H9 (cell line): ENCODE data around the gene PPAT. TPM values are rescaled to one million over a fixed set of nuclear protein-coding genes. Genes with fewer than 3 reads are reported as not detected.

ENCODE experiments used
- DNase-seq: peaks from one replicate; pipeline ENCODE4 v3.0.0-alpha.2; 2017
- H2AFZ ChIP-seq: one replicate; pipeline ENCODE4 v1.6.1; 2013; ENCODE audit warnings: mild to moderate bottlenecking, low read length, control low read depth, moderate library complexity
- H2AK5ac ChIP-seq: 2 replicates; pipeline ENCODE4 v1.6.1; 2013; ENCODE audit warnings: low read length, control low read depth, mixed read lengths; ENCODE audit not compliant: insufficient read length
- H2BK120ac ChIP-seq: one replicate; pipeline ENCODE4 v1.6.1; 2013; ENCODE audit warnings: low read depth, mild to moderate bottlenecking, low read length, control low read depth, inconsistent platforms; ENCODE audit not compliant: poor library complexity, severe bottlenecking
- H2BK12ac ChIP-seq: 2 replicates; pipeline ENCODE4 v1.6.1; 2013; ENCODE audit warnings: low read length, control low read depth, mixed read lengths, low read depth; ENCODE audit not compliant: insufficient read length
- H2BK15ac ChIP-seq: 2 replicates; pipeline ENCODE4 v1.6.1; 2013; ENCODE audit warnings: low read depth, low read length, control low read depth
- H2BK20ac ChIP-seq: one replicate; pipeline ENCODE4 v1.6.1; 2013; ENCODE audit warnings: low read depth, mild to moderate bottlenecking, low read length, control low read depth, inconsistent platforms; ENCODE audit not compliant: poor library complexity, severe bottlenecking
- H2BK5ac ChIP-seq: 2 replicates; pipeline ENCODE4 v1.6.1; 2013; ENCODE audit warnings: low read length, control low read depth, mixed read lengths; ENCODE audit not compliant: insufficient read length
- H3K14ac ChIP-seq: 2 replicates; pipeline ENCODE4 v1.6.1; 2013; ENCODE audit warnings: low read length, control low read depth; ENCODE audit not compliant: insufficient read depth
- H3K18ac ChIP-seq: 2 replicates; pipeline ENCODE4 v1.6.1; 2013; ENCODE audit warnings: low read depth, mild to moderate bottlenecking, mixed read lengths, low read length, control low read depth; ENCODE audit not compliant: insufficient read length
- H3K23ac ChIP-seq: 2 replicates; pipeline ENCODE4 v1.6.1; 2013; ENCODE audit warnings: low read length, control low read depth, mixed read lengths, low read depth; ENCODE audit not compliant: insufficient read length
- H3K23me2 ChIP-seq: 2 replicates; pipeline ENCODE4 v1.6.1; 2013; ENCODE audit warnings: low read depth, mild to moderate bottlenecking, mixed read lengths, low read length, control low read depth; ENCODE audit not compliant: insufficient read length, poor library complexity, severe bottlenecking
- H3K27ac ChIP-seq: 2 replicates; pipeline ENCODE4 v1.5.1; 2013; ENCODE audit warnings: low read length, control low read depth, mixed read lengths, low read depth; ENCODE audit not compliant: insufficient read length
- H3K27me3 ChIP-seq: 2 replicates; pipeline ENCODE4 v1.6.1; 2013; ENCODE audit warnings: low read length, control low read depth, inconsistent platforms; ENCODE audit not compliant: insufficient read depth
- H3K4ac ChIP-seq: 2 replicates; pipeline ENCODE4 v1.6.1; 2013; ENCODE audit warnings: low read depth, mild to moderate bottlenecking, control low read depth, inconsistent platforms, low read length, moderate library complexity
- H3K4me1 ChIP-seq: 2 replicates; pipeline ENCODE4 v1.6.1; 2013; ENCODE audit warnings: low read length, control low read depth, inconsistent platforms; ENCODE audit not compliant: insufficient read depth
- H3K4me2 ChIP-seq: 2 replicates; pipeline ENCODE4 v1.6.1; 2013; ENCODE audit warnings: low read length, control low read depth, mixed read lengths; ENCODE audit not compliant: insufficient read length, insufficient read depth
- H3K56ac ChIP-seq: 2 replicates; pipeline ENCODE4 v1.6.1; 2013; ENCODE audit warnings: low read depth, mild to moderate bottlenecking, mixed read lengths, low read length, control low read depth; ENCODE audit not compliant: insufficient read length
- H3K79me1 ChIP-seq: 2 replicates; pipeline ENCODE4 v1.6.1; 2013; ENCODE audit warnings: low read depth, mild to moderate bottlenecking, moderate library complexity, low read length, control low read depth, inconsistent platforms; ENCODE audit not compliant: insufficient read depth, poor library complexity, severe bottlenecking
- H3K79me2 ChIP-seq: 2 replicates; pipeline ENCODE4 v1.6.1; 2013; ENCODE audit warnings: low read length, control low read depth, inconsistent platforms; ENCODE audit not compliant: insufficient read depth
- H3K9ac ChIP-seq: 2 replicates; pipeline ENCODE4 v1.6.1; 2013; ENCODE audit warnings: low read length, control low read depth, mixed read lengths; ENCODE audit not compliant: insufficient read length; ENCODE audit errors: extremely low read depth
- H3K9me3 ChIP-seq: one replicate; pipeline ENCODE4 v1.6.1; 2013; ENCODE audit warnings: low read depth, low read length, inconsistent platforms; ENCODE audit not compliant: control insufficient read depth
- H3T11ph ChIP-seq: one replicate; pipeline ENCODE4 v1.6.1; 2013; ENCODE audit warnings: mild to moderate bottlenecking, low read length, control low read depth, inconsistent platforms
- H4K20me1 ChIP-seq: one replicate; pipeline ENCODE4 v1.6.1; 2013; ENCODE audit not compliant: control insufficient read depth, insufficient read length, insufficient read depth
- H4K5ac ChIP-seq: 2 replicates; pipeline ENCODE4 v1.6.1; 2013; ENCODE audit warnings: low read depth, mild to moderate bottlenecking, mixed read lengths, low read length, control low read depth; ENCODE audit not compliant: insufficient read length
- H4K8ac ChIP-seq: replicated peaks from 2 replicates; pipeline ENCODE4 v1.6.1; 2013; ENCODE audit warnings: low read length, control low read depth, mixed read lengths, low read depth; ENCODE audit not compliant: insufficient read length
- H4K91ac ChIP-seq: 2 replicates; pipeline ENCODE4 v1.6.1; 2013; ENCODE audit warnings: low read depth, mild to moderate bottlenecking, moderate library complexity, mixed read lengths, low read length, control low read depth; ENCODE audit not compliant: insufficient read length
- H3K27ac Mint-ChIP-seq, 3 experiments: 2 replicates in 2 of 3; 3 replicates in 1 of 3; pipeline ENCODE4 v1.8.0; 2020 to 2021; ENCODE audit warnings: mixed read lengths in 3 of 3, mild to moderate bottlenecking in 1 of 3, moderate library complexity in 1 of 3
- H3K27me3 Mint-ChIP-seq: 2 replicates; pipeline ENCODE4 v1.8.0; 2021; ENCODE audit warnings: low read depth, mild to moderate bottlenecking, moderate library complexity, mixed read lengths
- H3K36me3 Mint-ChIP-seq, 3 experiments: 2 replicates in 2 of 3; 3 replicates in 1 of 3; pipeline ENCODE4 v1.8.0; 2020 to 2021; ENCODE audit warnings: low read depth in 3 of 3, mixed read lengths in 3 of 3; ENCODE audit not compliant: insufficient read depth in 1 of 3
- H3K4me1 Mint-ChIP-seq, 2 experiments: 2 replicates each; pipeline ENCODE4 v1.8.0; 2020; ENCODE audit warnings: mixed read lengths in 2 of 2
- H3K4me3 Mint-ChIP-seq, 2 experiments: 2 replicates in 1 of 2; 3 replicates in 1 of 2; pipeline ENCODE4 v1.8.0; 2020 to 2021; ENCODE audit warnings: mild to moderate bottlenecking in 2 of 2, mixed read lengths in 2 of 2, moderate library complexity in 1 of 2
- H3K9me3 Mint-ChIP-seq, 2 experiments: 2 replicates in 1 of 2; 3 replicates in 1 of 2; pipeline ENCODE4 v1.8.0; 2020; ENCODE audit warnings: mild to moderate bottlenecking in 2 of 2, mixed read lengths in 2 of 2, moderate library complexity in 1 of 2
- CTCF ChIP-seq: fragments of 200-600 bp; sonication (generic); conservative IDR thresholded peaks from 3 replicates; pipeline ENCODE4 v1.8.0; 2021; ENCODE audit warnings: antibody characterized with exemption, mild to moderate bottlenecking
- WGBS: extraction: QIAGEN DNeasy Blood & Tissue Kit; methylation state at CpG from one replicate; pipeline ENCODE4 v1.1.7; 2013; ENCODE audit warnings: missing lambda C conversion rate, low lambda C conversion rate, mixed read lengths; ENCODE audit not compliant: insufficient read length; ENCODE audit errors: extremely low coverage; 5-methylcytosine and 5-hydroxymethylcytosine counted together
- total RNA-seq: library from RNA; stranded (reverse); gene quantifications from 2 replicates; pipeline ENCODE4 v1.2.1, GENCODE V29; 2021

The PPAT gene
- total RNA-seq, 1 experiment from 2014 or later: 77.1 TPM

GRCh38 chr4:56406151-56406550 is 29.3 kb downstream of the PPAT start:
- H2BK120ac ChIP-seq: no peak overlapping the region
- H2BK12ac ChIP-seq: no peak overlapping the region
- no peak overlapping the region for H4K8ac ChIP-seq
- no peak overlapping the region for H2BK15ac ChIP-seq
- no peaks in the 10 kb centered on the region for H3K27me3 Mint-ChIP-seq
- H3K27ac ChIP-seq: no peak overlapping the region
- no peak overlapping the region for H3K9ac ChIP-seq
- H3K27me3 ChIP-seq: no peaks in the 10 kb centered on the region
- no peak overlapping the region for H3K14ac ChIP-seq
- DNase-seq: no peak
- no peak for TF ChIP-seq CTCF
- H3K79me2 ChIP-seq: peaks cover 9% of the 10 kb centered on the region; the same call in 1 of the 2 replicates
- H3K56ac ChIP-seq: no peak overlapping the region
- no peaks in the 10 kb centered on the region; the same call in 1 of the 2 replicates for H3K4me1 ChIP-seq
- H3K9me3 Mint-ChIP-seq: no peaks in the 10 kb centered on the region
- H2BK5ac ChIP-seq: no peak overlapping the region
- no peak overlapping the region for H2AK5ac ChIP-seq
- no peaks in the 10 kb centered on the region for H4K20me1 ChIP-seq
- no peak overlapping the region for H3T11ph ChIP-seq
- no peaks in the 10 kb centered on the region for H3K23me2 ChIP-seq
- no peak overlapping the region for H4K91ac ChIP-seq
- no peak overlapping the region for H3K4me3 Mint-ChIP-seq
- H4K5ac ChIP-seq: no peak overlapping the region
- no peak overlapping the region for H3K23ac ChIP-seq
- H3K4me2 ChIP-seq: no peak overlapping the region
- H3K4me1 Mint-ChIP-seq: peaks cover 25 to 33% of the 10 kb centered on the region in 2 experiments
- H3K9me3 ChIP-seq: no peaks in the 10 kb centered on the region
- peaks cover 27 to 61% (median 55%) of the 10 kb centered on the region in 3 experiments for H3K36me3 Mint-ChIP-seq
- no peak overlapping the region for H2BK20ac ChIP-seq
- H3K79me1 ChIP-seq: peaks cover 4% of the 10 kb centered on the region
- H3K18ac ChIP-seq: no peak overlapping the region
- H3K27ac Mint-ChIP-seq: peak overlapping the region in 2 of 3 experiments; percentile 22 to 58; a peak in 2 of 7 replicates
- no peak overlapping the region for H2AFZ ChIP-seq
- H3K4ac ChIP-seq: no peak overlapping the region
- whole genome bisulfite sequencing: no CpG with 5 or more reads among the region's 4 CpGs
